ENCODE data around the gene XK.
"Not testable (repeated sequence)": the region's sequence is repeated elsewhere in the genome, so short reads cannot be mapped to it uniquely, and the experiment has no call there.

XK gene

GRCh38 chrX:37757082-37757481 lies 71.5 kb downstream of the XK start:
- DNase-seq: no peak

- no peak for DNase-seq
Measured at GRCh38 chrX:37759351-37759750, 73.8 kb downstream of the XK start.

GRCh38 chrX:37759878-37760418 lies 74.4 kb downstream of the XK start:
- no peak for DNase-seq

- DNase-seq: no peak
Measured at GRCh38 chrX:37763400-37763799, 77.8 kb downstream of the XK start.

- DNase-seq: peak; percentile 57
Measured at GRCh38 chrX:37765507-37765906, 79.9 kb downstream of the XK start.

GRCh38 chrX:37767430-37767829 lies 81.8 kb downstream of the XK start:
- no peak for DNase-seq

GRCh38 chrX:37768866-37769265 lies 83.3 kb downstream of the XK start:
- DNase-seq: not testable (repeated sequence)

GRCh38 chrX:37776283-37776986 lies 90.8 kb downstream of the XK start:
- peak; percentile 22 for DNase-seq

- DNase-seq: no peak
Measured at GRCh38 chrX:37776987-37777325, 91.4 kb downstream of the XK start.

GRCh38 chrX:37779857-37780256 lies 94.3 kb downstream of the XK start, which contains the start of gene CYBB:
Gene CYBB, plus strand, starts transcription at chrX:37780059. Its CDS starts 19 bp downstream, at chrX:37780078.
- DNase-seq: no peak

GRCh38 chrX:37781081-37781480 lies 95.5 kb downstream of the XK start:
- no peak for DNase-seq

Data from GF-D8 (cell line).